ENCODE results near the gene ENO4. TPM values are rescaled to one million over a fixed set of nuclear protein-coding genes. Genes with fewer than 3 reads are reported as not detected.
A peak's percentile ranks its signal among the peaks of the same experiment; 100 is the strongest.

Gene ENO4
- polyA plus RNA-seq, 3 donors, result not detected

DNA sequence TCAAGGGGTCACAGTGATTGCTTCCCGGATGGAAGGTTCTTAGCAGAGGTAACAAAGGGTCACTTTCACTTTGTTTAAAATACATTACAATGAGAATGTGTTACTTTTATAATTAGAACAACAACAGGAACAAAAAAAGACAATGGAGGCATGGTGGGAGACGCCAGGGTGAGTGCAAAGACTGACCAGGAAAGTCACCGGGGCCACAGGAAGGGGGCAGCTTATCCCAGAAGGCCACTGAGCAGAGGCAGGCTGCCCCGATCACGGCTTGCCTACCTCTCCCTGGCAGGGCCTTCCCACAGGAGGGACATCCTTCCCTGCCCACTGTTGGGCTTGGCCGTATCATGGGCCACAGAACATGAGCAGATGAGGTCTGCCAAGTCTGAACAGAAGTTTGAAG lies 46.8 kb upstream of the ENO4 start:
- no peaks in the 10 kb centered on the region for H3K9me3 ChIP-seq (replicated peaks in 1 of 2; ENCODE audit: control insufficient read depth in 1 of 2, insufficient read depth in 1 of 2, low read length in 2 of 2)
- H3K27ac Mint-ChIP-seq, result no peak overlapping the region
- no peak overlapping the region for H3K9ac ChIP-seq (ENCODE audit: insufficient read depth, low read length, poor library complexity, severe bottlenecking)
- no peaks in the 10 kb centered on the region for H3K36me3 Mint-ChIP-seq
- H3K4me3 Mint-ChIP-seq, result no peak overlapping the region
- no peak for DNase-seq
- peaks cover 0 to 2% of the 10 kb centered on the region in 2 donors for H3K27me3 ChIP-seq (ENCODE audit: control insufficient read depth in 2 of 2, insufficient read depth in 2 of 2, low read length in 2 of 2)
- H3K4me2 ChIP-seq (replicated peaks; ENCODE audit: extremely low read depth, low read length, poor library complexity, severe bottlenecking), result no peak overlapping the region
- 96% methylated on average over 5 of the region's 6 CpGs for WGBS (ENCODE audit: insufficient coverage)
- H3K4me1 ChIP-seq (ENCODE audit: control insufficient read depth in 1 of 2, insufficient read depth in 2 of 2, low read length in 2 of 2), result no peaks in the 10 kb centered on the region
- no peak overlapping the region for H3K4me3 ChIP-seq (replicated peaks in 1 of 3; ENCODE audit: low read depth in 2 of 3, low read length in 3 of 3)
- intact Hi-C loops (cut with micrococcal nuclease), result no loop called here
- TF ChIP-seq, protein P1, sequence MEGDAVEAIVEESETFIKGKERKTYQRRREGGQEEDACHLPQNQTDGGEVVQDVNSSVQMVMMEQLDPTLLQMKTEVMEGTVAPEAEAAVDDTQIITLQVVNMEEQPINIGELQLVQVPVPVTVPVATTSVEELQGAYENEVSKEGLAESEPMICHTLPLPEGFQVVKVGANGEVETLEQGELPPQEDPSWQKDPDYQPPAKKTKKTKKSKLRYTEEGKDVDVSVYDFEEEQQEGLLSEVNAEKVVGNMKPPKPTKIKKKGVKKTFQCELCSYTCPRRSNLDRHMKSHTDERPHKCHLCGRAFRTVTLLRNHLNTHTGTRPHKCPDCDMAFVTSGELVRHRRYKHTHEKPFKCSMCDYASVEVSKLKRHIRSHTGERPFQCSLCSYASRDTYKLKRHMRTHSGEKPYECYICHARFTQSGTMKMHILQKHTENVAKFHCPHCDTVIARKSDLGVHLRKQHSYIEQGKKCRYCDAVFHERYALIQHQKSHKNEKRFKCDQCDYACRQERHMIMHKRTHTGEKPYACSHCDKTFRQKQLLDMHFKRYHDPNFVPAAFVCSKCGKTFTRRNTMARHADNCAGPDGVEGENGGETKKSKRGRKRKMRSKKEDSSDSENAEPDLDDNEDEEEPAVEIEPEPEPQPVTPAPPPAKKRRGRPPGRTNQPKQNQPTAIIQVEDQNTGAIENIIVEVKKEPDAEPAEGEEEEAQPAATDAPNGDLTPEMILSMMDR (IDR thresholded peaks at IDR 0.05), result no peak
- H4K20me1 ChIP-seq (ENCODE audit: insufficient read depth, low read length), result no peaks in the 10 kb centered on the region
- peaks cover 0 to 2% (median 0%) of the 10 kb centered on the region in 7 donors for H3K9me3 Mint-ChIP-seq
- no peaks in the 10 kb centered on the region for H3K36me3 ChIP-seq (replicated peaks in 1 of 2; ENCODE audit: control insufficient read depth in 1 of 2, insufficient read depth in 2 of 2, low read length in 2 of 2)
- H3K79me2 ChIP-seq (ENCODE audit: insufficient read depth, low read length), result no peaks in the 10 kb centered on the region
- H3K4me1 Mint-ChIP-seq, result no peaks in the 10 kb centered on the region
- H2AFZ ChIP-seq (ENCODE audit: insufficient read depth, low read depth, low read length, poor library complexity, severe bottlenecking), result no peak overlapping the region
- H3K27me3 Mint-ChIP-seq (ENCODE audit: low read depth in 3 of 3), result peaks cover 15 to 19% (median 18%) of the 10 kb centered on the region in 3 donors
- no peak overlapping the region for H3K27ac ChIP-seq (ENCODE audit: low read depth in 1 of 2, low read length in 2 of 2)

DNA sequence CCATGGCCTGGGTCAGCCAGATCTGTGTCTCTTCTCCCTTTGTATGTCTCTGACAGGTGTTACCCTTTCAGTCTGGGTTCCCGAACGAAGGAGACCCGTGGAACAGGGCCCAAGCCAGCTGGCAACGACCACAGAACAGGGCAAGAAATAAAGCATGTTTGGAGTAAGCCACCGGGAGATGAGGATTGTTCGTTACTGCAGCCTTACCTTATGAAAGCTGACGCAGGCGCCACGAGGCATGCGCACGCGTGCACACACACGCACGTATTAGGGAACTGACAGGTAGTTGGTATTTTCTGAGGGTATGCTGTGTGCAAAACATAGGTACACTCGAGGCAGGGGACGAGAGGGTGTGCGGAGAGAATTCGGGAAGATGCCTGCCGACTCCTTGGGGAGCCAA lies 46.4 kb upstream of the ENO4 start:
- Histone ChIP-seq H3K79me2 (ENCODE audit: insufficient read depth, low read length) (no peaks in the 10 kb centered on the region), H3K9me3 (replicated peaks in 1 of 2; ENCODE audit: control insufficient read depth in 1 of 2, insufficient read depth in 1 of 2, low read length in 2 of 2) (no peaks in the 10 kb centered on the region), H3K4me3 (replicated peaks in 1 of 3; ENCODE audit: low read depth in 2 of 3, low read length in 3 of 3) (no peak overlapping the region), H3K36me3 (replicated peaks in 1 of 2; ENCODE audit: control insufficient read depth in 1 of 2, insufficient read depth in 2 of 2, low read length in 2 of 2) (no peaks in the 10 kb centered on the region), H3K9ac (ENCODE audit: insufficient read depth, low read length, poor library complexity, severe bottlenecking) (no peak overlapping the region), H3K4me2 (replicated peaks; ENCODE audit: extremely low read depth, low read length, poor library complexity, severe bottlenecking) (no peak overlapping the region), H3K4me1 (ENCODE audit: control insufficient read depth in 1 of 2, insufficient read depth in 2 of 2, low read length in 2 of 2) (no peaks in the 10 kb centered on the region), H3K27ac (ENCODE audit: low read depth in 1 of 2, low read length in 2 of 2) (no peak overlapping the region), H4K20me1 (ENCODE audit: insufficient read depth, low read length) (no peaks in the 10 kb centered on the region), H2AFZ (ENCODE audit: insufficient read depth, low read depth, low read length, poor library complexity, severe bottlenecking) (no peak overlapping the region), H3K27me3 (ENCODE audit: control insufficient read depth in 2 of 2, insufficient read depth in 2 of 2, low read length in 2 of 2) (peaks cover 0 to 2% of the 10 kb centered on the region in 2 donors)
- intact Hi-C loops (cut with micrococcal nuclease), result no loop called here
- H3K9me3 Mint-ChIP-seq, result peaks cover 0 to 2% (median 0%) of the 10 kb centered on the region in 7 donors
- H3K36me3 Mint-ChIP-seq, result no peaks in the 10 kb centered on the region
- WGBS (ENCODE audit: insufficient coverage), result 94% methylated on average over 19 of the region's 19 CpGs
- peaks cover 12 to 15% (median 15%) of the 10 kb centered on the region in 3 donors for H3K27me3 Mint-ChIP-seq (ENCODE audit: low read depth in 3 of 3)
- TF ChIP-seq, protein P1 (IDR thresholded peaks at IDR 0.05), result no peak
- no peak for DNase-seq
- H3K4me1 Mint-ChIP-seq, result no peaks in the 10 kb centered on the region
- H3K4me3 Mint-ChIP-seq, result no peak overlapping the region
- H3K27ac Mint-ChIP-seq, result peak overlapping the region in 1 of 7 donors; percentile 30
